IPS-20b (cell line): ENCODE data around the gene DNAH1.

Source experiments
- H3K27ac ChIP-seq: one replicate; pipeline ENCODE4 v1.5.1; 2013; ENCODE audit warnings: low read length
- H3K27me3 ChIP-seq: 2 replicates; pipeline ENCODE4 v1.6.1; 2013; ENCODE audit warnings: mild to moderate bottlenecking, low read length, inconsistent platforms; ENCODE audit not compliant: insufficient read depth
- H3K36me3 ChIP-seq: 2 replicates; pipeline ENCODE4 v1.6.1; 2013; ENCODE audit warnings: low read depth, mild to moderate bottlenecking, inconsistent platforms, low read length, moderate library complexity; ENCODE audit not compliant: insufficient read depth
- H3K4me1 ChIP-seq: 2 replicates; pipeline ENCODE4 v1.6.1; 2013; ENCODE audit warnings: mild to moderate bottlenecking, control low read depth, inconsistent platforms, low read length, moderate library complexity; ENCODE audit not compliant: insufficient read depth
- H3K4me3 ChIP-seq: 2 replicates; pipeline ENCODE4 v1.5.1; 2013; ENCODE audit warnings: mild to moderate bottlenecking, low read length, inconsistent platforms
- H3K9ac ChIP-seq: 2 replicates; pipeline ENCODE4 v1.6.1; 2013; ENCODE audit warnings: low read depth, mild to moderate bottlenecking, inconsistent platforms, low read length, moderate library complexity
- H3K9me3 ChIP-seq: 2 replicates; pipeline ENCODE4 v1.6.1; 2013; ENCODE audit warnings: mild to moderate bottlenecking, low read depth, low read length, inconsistent platforms; ENCODE audit not compliant: insufficient read depth

DNAH1 gene

DNA sequence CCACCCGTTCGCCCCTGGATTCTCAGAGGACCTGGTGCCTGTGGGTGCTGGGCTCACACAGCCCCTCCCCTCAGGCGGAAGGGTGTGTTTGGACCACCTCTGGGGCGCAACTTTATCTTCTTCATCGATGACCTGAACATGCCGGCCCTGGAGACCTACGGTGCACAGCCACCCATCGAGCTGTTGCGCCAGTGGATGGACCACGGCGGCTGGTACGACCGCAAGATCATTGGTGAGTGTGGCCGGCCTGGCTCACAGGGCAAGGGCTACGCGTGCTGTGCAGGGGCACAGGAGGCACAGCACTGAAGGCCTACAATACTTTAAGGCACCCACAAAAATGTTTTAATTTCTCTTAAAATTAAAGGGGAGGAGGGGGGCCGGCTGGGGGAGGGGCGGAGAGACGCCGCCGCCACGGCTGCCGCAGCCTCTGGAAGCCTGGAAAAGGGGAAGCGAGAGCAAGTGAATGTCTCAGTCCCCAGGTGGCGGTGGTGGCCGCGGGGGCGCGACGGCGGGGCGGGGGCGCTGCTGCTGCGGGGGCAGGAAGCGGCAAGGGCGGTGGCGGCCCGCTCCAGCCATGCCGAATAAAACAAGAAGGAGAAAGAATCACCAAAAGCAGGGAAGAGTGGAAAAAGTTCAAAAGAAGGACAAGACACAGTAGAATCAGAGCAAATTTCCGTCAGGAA, 56.8 kb downstream of the DNAH1 start:
- H3K9ac ChIP-seq, result peak overlapping the region; percentile 19; the same call in 1 of the 2 replicates
- H3K27me3 ChIP-seq, result peaks cover 27% of the 10 kb centered on the region
- no peaks in the 10 kb centered on the region for H3K9me3 ChIP-seq
- H3K27ac ChIP-seq, result no peak overlapping the region
- no peaks in the 10 kb centered on the region for H3K36me3 ChIP-seq
- peak overlapping the region; percentile 57 for H3K4me3 ChIP-seq
- H3K4me1 ChIP-seq, result peaks cover 5% of the 10 kb centered on the region

DNA sequence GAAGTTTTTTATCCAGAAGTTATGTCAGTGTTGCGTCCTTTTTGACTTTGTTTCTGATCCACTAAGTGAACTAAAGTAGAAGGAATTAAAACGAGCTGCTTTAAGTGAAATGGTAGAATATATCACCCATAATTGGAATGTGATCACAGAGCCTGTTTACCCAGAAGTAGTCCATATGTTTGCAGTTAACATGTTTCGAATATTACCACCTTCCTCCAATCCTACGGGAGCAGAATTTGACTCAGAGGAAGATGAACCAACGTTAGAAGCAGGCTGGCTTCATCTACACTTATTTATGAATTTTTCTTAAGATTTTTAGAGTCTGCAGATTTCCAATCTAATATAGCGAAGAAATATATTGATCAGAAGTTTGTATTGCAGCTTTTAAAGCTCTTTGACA, 57.6 kb downstream of the DNAH1 start:
- H3K9ac ChIP-seq, result peak overlapping the region; percentile 19; the same call in 1 of the 2 replicates
- H3K27me3 ChIP-seq, result peaks cover 27% of the 10 kb centered on the region
- H3K36me3 ChIP-seq, result no peaks in the 10 kb centered on the region
- no peaks in the 10 kb centered on the region for H3K9me3 ChIP-seq
- peaks cover 5% of the 10 kb centered on the region for H3K4me1 ChIP-seq
- H3K27ac ChIP-seq, result no peak overlapping the region
- H3K4me3 ChIP-seq, result peak overlapping the region; percentile 57

DNA sequence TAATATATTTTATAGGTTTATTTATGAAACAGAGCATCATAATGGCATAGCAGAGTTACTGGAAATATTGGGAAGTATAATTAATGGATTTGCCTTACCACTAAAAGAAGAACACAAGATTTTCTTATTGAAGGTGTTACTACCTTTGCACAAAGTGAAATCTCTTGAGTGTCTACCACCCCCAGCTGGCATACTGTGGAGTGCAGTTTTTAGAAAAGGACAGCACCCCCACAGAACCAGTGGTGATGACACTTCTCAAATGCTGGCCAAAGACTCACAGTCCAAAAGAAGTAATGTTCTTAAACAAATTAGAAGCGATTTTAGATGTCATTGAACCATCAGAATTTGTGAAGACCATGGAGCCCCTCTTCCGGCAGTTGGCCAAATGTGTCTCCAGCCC, 58.1 kb downstream of the DNAH1 start:
- H3K4me1 ChIP-seq, result peaks cover 5% of the 10 kb centered on the region
- H3K27me3 ChIP-seq, result peaks cover 27% of the 10 kb centered on the region
- H3K36me3 ChIP-seq, result no peaks in the 10 kb centered on the region
- no peak overlapping the region for H3K9ac ChIP-seq
- no peaks in the 10 kb centered on the region for H3K9me3 ChIP-seq
- no peak overlapping the region for H3K27ac ChIP-seq
- H3K4me3 ChIP-seq, result no peak overlapping the region

DNA sequence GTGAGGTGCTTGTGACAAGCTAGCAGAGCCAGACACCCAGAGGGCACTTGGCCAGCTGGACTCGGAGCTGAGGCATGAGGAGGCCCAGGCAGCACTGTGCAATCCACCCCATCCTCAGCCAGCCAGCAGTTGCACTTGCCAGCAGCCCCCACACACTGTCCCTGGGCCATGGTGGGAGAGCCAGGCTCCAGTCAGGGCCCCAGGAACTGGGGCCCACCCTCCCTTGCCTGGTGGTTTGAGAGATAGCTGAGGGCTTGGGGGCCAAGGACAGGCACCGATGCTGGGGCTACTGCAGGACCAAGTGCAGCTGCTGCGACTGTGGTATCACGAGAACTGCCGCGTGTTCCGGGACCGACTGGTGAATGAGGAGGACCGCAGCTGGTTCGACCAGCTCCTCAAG, 63.5 kb downstream of the DNAH1 start:
- Histone ChIP-seq H3K27me3 (peaks cover 8% of the 10 kb centered on the region), H3K9me3 (no peaks in the 10 kb centered on the region), H3K9ac (no peak overlapping the region), H3K4me1 (no peaks in the 10 kb centered on the region), H3K27ac (no peak overlapping the region), H3K4me3 (no peak overlapping the region), H3K36me3 (no peaks in the 10 kb centered on the region)

DNA sequence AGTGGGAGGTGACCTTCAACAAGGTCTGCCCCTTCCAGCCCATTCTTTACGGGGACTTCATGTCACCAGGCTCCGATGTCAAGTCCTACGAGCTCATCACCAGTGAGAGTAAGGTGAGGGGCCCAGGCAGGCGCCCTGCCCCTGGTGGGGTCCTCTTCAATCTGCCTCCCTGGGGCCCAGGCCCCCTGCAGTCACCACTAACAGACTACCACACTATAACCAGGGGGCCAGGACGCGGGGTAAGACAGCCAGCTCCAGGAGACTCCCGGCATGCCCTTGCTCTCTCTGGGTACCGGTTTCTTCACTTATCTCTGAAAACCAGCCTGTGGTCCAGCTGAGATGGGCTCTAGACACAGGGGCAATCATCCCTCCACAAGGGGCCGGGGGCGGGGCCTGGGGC, 63.9 kb downstream of the DNAH1 start:
- H3K4me1 ChIP-seq, result no peaks in the 10 kb centered on the region
- H3K36me3 ChIP-seq, result no peaks in the 10 kb centered on the region
- no peak overlapping the region for H3K9ac ChIP-seq
- no peak overlapping the region for H3K4me3 ChIP-seq
- H3K27ac ChIP-seq, result no peak overlapping the region
- H3K9me3 ChIP-seq, result no peaks in the 10 kb centered on the region
- peaks cover 6% of the 10 kb centered on the region for H3K27me3 ChIP-seq

DNA sequence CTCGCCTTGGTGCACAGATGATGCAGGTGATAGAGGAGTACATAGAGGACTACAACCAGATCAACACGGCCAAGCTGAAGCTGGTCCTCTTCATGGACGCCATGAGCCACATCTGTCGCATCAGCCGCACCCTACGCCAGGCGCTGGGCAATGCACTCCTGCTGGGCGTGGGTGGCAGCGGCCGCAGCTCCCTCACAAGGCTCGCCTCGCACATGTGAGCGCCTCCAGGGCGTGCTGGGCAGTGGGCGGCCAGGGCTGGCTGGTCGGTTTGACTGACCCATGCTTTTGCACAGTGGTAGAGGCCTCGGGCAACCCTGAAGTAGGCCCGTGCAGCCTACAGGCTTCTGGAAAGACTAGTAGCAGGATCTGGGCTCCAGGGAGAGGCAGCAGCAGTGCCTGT, 65.5 kb downstream of the DNAH1 start:
- Histone ChIP-seq H3K9me3 (no peaks in the 10 kb centered on the region), H3K27ac (no peak overlapping the region), H3K9ac (no peak overlapping the region), H3K27me3 (no peaks in the 10 kb centered on the region), H3K4me1 (no peaks in the 10 kb centered on the region), H3K4me3 (no peak overlapping the region), H3K36me3 (no peaks in the 10 kb centered on the region)

DNA sequence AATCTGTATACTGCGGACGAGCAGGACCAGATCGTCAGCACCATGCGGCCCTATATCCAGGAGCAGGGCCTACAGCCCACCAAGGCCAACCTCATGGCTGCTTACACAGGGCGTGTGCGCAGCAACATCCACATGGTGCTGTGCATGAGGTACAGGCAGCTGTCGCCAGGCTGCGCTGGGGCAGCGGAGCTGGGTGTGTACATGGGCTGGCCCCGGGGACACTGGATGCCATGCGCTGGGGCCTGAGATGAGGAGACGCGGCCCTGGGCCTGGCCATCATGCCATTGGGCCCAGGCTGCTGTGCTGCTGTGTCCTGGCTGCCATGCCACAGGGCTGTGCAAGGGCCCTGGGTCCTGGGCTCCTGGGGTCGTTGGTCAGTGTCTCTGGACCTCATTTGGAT, 67.3 kb downstream of the DNAH1 start:
- Histone ChIP-seq H3K27ac (no peak overlapping the region), H3K9ac (no peak overlapping the region), H3K9me3 (no peaks in the 10 kb centered on the region), H3K27me3 (no peaks in the 10 kb centered on the region), H3K36me3 (no peaks in the 10 kb centered on the region), H3K4me1 (no peaks in the 10 kb centered on the region), H3K4me3 (no peak overlapping the region)

DNA sequence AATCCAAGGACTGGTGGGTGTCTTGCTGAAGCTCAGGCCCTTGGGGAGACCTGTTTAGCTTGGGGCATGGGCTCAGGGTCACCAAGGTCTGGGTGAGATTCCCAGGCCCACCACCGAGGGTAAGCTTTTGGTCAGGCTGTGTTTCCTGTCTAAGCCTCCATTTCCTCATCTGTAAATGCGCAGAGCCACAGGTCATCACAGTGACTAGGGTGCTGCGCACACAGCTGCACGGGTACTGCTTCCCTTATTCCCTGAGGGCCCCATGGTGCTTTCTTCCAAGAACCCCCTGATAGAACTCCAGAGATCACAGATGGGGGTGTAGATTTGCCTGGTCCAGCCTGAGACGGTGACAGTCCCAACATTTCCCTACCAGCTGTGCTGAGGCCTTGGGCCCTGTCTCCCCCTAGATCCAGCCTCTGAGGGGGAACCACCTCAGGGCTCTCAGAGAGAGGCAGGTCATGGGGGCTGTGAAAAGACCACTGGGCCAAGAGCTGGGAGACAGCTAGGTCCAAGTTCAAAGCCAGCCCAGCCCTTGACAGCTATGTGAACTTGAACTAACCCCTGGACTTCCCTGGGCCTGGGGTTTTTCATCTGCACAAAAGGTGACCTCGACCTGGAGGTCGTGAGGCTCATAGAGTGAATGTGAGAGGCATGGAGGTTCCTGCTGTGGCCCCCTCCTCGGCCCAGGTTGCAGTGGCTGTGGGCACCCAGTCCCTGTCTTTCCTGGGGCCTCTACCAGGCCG, 68.1 kb downstream of the DNAH1 start:
- no peaks in the 10 kb centered on the region for H3K9me3 ChIP-seq
- no peaks in the 10 kb centered on the region for H3K4me1 ChIP-seq
- H3K4me3 ChIP-seq, result no peak overlapping the region
- H3K36me3 ChIP-seq, result no peaks in the 10 kb centered on the region
- H3K27me3 ChIP-seq, result no peaks in the 10 kb centered on the region
- no peak overlapping the region for H3K27ac ChIP-seq
- H3K9ac ChIP-seq, result no peak overlapping the region

DNA sequence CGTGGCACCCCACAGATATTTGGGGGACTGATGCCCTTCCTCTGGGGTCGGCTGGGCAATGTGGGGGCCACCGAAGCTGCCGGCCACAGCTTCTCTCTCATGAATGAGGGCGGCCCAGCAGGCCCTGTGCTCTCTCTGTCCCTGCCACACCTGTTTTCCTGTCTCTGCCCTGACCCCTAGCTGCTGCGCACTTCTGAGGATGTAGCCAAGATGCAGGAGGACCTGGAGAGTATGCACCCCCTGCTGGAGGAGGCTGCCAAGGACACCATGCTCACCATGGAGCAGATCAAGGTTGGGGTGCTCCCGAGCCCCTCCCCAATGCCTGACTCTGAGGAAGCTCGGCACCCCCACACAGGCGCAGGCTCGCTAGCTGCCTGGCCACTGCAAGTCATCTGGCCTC, 69.0 kb downstream of the DNAH1 start:
- Histone ChIP-seq H3K4me3 (no peak overlapping the region), H3K27ac (no peak overlapping the region), H3K36me3 (no peaks in the 10 kb centered on the region), H3K9ac (no peak overlapping the region), H3K27me3 (no peaks in the 10 kb centered on the region), H3K9me3 (no peaks in the 10 kb centered on the region), H3K4me1 (no peaks in the 10 kb centered on the region)

DNA sequence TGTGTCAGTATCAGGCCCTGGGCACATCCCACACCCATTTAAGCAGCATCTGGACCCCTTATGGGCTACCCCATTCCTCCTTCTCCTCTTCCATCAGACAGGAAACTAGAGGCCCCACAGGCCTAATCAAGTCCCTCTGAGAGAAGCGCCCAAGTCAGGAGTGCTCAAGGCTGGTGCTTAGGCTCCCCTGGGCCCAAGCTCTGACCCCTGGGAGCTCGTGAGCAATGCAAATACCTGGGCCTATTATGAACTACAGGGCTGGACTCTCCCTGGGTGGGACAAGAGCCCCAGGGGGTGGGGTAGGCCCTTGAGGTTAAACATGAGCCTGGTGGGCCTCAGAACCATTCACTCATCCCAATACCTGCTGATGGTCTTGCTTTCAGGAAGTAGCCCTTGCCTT, 71.4 kb downstream of the DNAH1 start:
- H3K27ac ChIP-seq, result no peak overlapping the region
- no peak overlapping the region for H3K9ac ChIP-seq
- no peak overlapping the region for H3K4me3 ChIP-seq

DNA sequence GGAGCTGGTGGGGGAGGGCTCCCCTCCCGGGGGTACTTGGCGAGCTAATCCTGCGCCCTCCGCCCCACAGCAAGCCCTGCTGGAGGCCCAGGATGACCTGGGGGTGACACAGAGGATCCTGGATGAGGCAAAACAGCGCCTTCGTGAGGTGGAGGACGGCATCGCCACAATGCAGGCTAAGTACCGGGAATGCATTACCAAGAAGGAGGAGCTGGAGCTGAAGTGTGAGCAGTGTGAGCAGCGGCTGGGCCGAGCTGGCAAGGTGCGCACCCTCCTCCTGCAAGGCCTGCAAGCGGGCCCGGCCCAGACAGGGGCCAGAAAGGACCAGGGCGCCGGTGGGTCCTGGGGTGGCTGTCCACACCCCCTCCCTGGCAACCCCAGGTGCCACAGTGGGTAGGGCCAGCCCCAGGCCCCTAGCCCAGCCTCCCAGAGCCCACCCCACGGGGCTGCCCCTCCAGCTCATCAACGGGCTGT, 72.3 kb downstream of the DNAH1 start:
- H3K27ac ChIP-seq, result no peak overlapping the region
- H3K27me3 ChIP-seq, result no peaks in the 10 kb centered on the region; the same call in 1 of the 2 replicates
- no peak overlapping the region for H3K4me3 ChIP-seq
- H3K9me3 ChIP-seq, result no peaks in the 10 kb centered on the region
- H3K9ac ChIP-seq, result no peak overlapping the region
- no peaks in the 10 kb centered on the region for H3K4me1 ChIP-seq
- no peaks in the 10 kb centered on the region for H3K36me3 ChIP-seq

More for the DNA sequence above, 71.4 kb downstream of the DNAH1 start:
- Histone ChIP-seq H3K27me3 (no peaks in the 10 kb centered on the region; the same call in 1 of the 2 replicates), H3K4me1 (no peaks in the 10 kb centered on the region), H3K9me3 (no peaks in the 10 kb centered on the region), H3K36me3 (no peaks in the 10 kb centered on the region)

DNA sequence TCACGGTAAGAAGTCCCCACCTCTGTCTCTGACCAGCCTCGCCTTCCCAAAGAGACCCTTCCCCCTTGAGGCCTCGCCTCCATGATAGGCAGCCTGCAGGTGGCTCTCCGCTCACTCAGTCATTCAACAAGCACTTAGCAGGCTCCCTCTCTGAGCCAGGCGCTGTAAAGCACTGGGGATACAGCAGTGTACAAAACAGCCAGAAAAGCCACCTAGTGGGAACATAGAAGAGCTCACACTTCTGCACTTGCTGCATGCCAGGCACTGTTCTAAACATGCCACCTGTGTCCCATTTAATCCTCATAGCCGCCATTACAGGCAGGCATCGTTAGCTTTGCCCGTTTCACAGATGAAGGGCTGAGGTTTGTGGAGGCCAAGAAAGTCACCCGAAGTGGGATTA, 72.8 kb downstream of the DNAH1 start:
- Histone ChIP-seq H3K9ac (no peak overlapping the region), H3K27me3 (no peaks in the 10 kb centered on the region; the same call in 1 of the 2 replicates), H3K9me3 (no peaks in the 10 kb centered on the region), H3K4me3 (no peak overlapping the region), H3K36me3 (no peaks in the 10 kb centered on the region), H3K4me1 (no peaks in the 10 kb centered on the region), H3K27ac (no peak overlapping the region)
